Natural killer cell (primary cell): ENCODE measurements around the gene LILRB3. TPM values are rescaled to one million over a fixed set of nuclear protein-coding genes. Genes with fewer than 3 reads are reported as not detected.
"Not testable (repeated sequence)": the region's sequence is repeated elsewhere in the genome, so short reads cannot be mapped to it uniquely, and the experiment has no call there.

Source experiments
- ATAC-seq, 3 donors: fragments of 150-1000 bp in 2 of 3; fragments of 200-7000 bp in 1 of 3; cut with Tn5 transposase; 1 replicate in 1 of 3; 2 replicates in 2 of 3; pipeline ENCODE4 v1.10.0; 2021; ENCODE audit warnings: mild to moderate bottlenecking in 2 of 3, moderate library complexity in 2 of 3
- DNase-seq, 2 donors: peaks; one replicate each; pipeline versions ENCODE4 v3.0.0 to v3.0.0-alpha.2; 2013 to 2021; ENCODE audit warnings: mixed read lengths in 1 of 2
- H3K27ac ChIP-seq: one replicate; pipeline ENCODE4 v1.5.1; 2013; ENCODE audit warnings: mild to moderate bottlenecking, low read length
- H3K27me3 ChIP-seq: one replicate; pipeline ENCODE4 v1.6.1; 2013; ENCODE audit warnings: low read length; ENCODE audit not compliant: control insufficient read depth, insufficient read depth
- H3K36me3 ChIP-seq: one replicate; pipeline ENCODE4 v1.6.1; 2013; ENCODE audit warnings: low read length; ENCODE audit not compliant: control insufficient read depth, insufficient read depth
- H3K4me1 ChIP-seq: one replicate; pipeline ENCODE4 v1.6.1; 2013; ENCODE audit warnings: low read length; ENCODE audit not compliant: control insufficient read depth, insufficient read depth
- H3K4me3 ChIP-seq: one replicate; pipeline ENCODE4 v1.5.1; 2013; ENCODE audit warnings: low read length
- H3K9me3 ChIP-seq: one replicate; pipeline ENCODE4 v1.6.1; 2013; ENCODE audit warnings: low read length; ENCODE audit not compliant: control insufficient read depth, insufficient read depth
- H3K27ac Mint-ChIP-seq, 2 donors: one replicate each; pipeline ENCODE4 v1.8.0; 2022; ENCODE audit warnings: mild to moderate bottlenecking in 2 of 2, mixed read lengths in 2 of 2, moderate library complexity in 1 of 2
- H3K27me3 Mint-ChIP-seq, 2 donors: one replicate each; pipeline ENCODE4 v1.8.0; 2022; ENCODE audit warnings: low read depth in 2 of 2, mixed read lengths in 2 of 2
- H3K36me3 Mint-ChIP-seq: one replicate; pipeline ENCODE4 v1.8.0; 2022; ENCODE audit warnings: mixed read lengths
- H3K4me1 Mint-ChIP-seq, 2 donors: one replicate each; pipeline ENCODE4 v1.8.0; 2022; ENCODE audit warnings: mixed read lengths in 2 of 2
- H3K4me3 Mint-ChIP-seq: one replicate; pipeline ENCODE4 v1.8.0; 2022; ENCODE audit warnings: mild to moderate bottlenecking, moderate library complexity, mixed read lengths
- H3K9me3 Mint-ChIP-seq, 2 donors: one replicate each; pipeline ENCODE4 v1.8.0; 2022; ENCODE audit warnings: mixed read lengths in 2 of 2
- WGBS: methylation state at CpG from one replicate; pipeline ENCODE4 v1.1.7; 2013; ENCODE audit warnings: missing lambda C conversion rate; ENCODE audit not compliant: insufficient coverage; 5-methylcytosine and 5-hydroxymethylcytosine counted together
- intact Hi-C: fragments of 100-400 bp; cut with micrococcal nuclease; formaldehyde crosslinking; loops from one replicate; pipeline ENCODE4 v1.14.2; 2022
- total RNA-seq, 4 donors: library from RNA; stranded (reverse); fragments of 120-200 nt in 1 of 4; gene quantifications; one replicate each; pipeline versions ENCODE4 v1.2.3 to v1.2.4, GENCODE V29; 2013 to 2022
- TF ChIP-seq, protein P1 (sequence below): fragments of 200-600 bp; IDR thresholded peaks from one replicate; pipeline ENCODE4 v1.8.0; 2022; ENCODE audit warnings: antibody characterized with exemption

The LILRB3 gene
- total RNA-seq, 3 donors from 2014 or later (not counting 1 experiment from before 2014, with no cell fraction given): 6.8 to 12.6 (median 12.6) TPM

DNA sequence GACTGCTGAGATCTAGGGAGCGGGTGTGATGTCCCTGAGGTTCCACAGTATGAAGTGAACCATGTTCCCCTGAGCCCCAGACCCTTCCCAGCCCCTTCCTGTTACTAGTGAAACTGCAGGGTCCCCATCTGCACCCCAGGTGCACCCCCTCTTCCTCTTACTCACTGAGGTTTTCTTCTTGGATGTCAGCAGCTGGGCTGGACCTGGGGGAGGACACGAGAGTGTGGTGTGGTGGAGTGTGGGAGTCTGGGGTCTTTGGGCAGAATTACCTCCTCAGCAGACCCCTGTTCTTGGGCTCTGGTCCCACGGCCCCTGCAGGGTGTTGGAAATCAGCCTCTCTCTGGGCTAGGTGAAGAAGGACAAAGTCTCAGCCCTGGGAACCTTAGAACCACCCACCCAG lies 23.1 kb upstream of the LILRB3 start:
- Histone ChIP-seq H3K4me1 (peaks cover 17% of the 10 kb centered on the region), H3K4me3 (no peak overlapping the region), H3K27ac (no peak overlapping the region), H3K27me3 (no peaks in the 10 kb centered on the region), H3K36me3 (no peaks in the 10 kb centered on the region), H3K9me3 (no peaks in the 10 kb centered on the region)
- Mint-ChIP-seq H3K36me3 (no peaks in the 10 kb centered on the region), H3K4me1 (peaks cover 11 to 12% of the 10 kb centered on the region in 2 donors), H3K27ac (no peak overlapping the region), H3K9me3 (no peaks in the 10 kb centered on the region), H3K4me3 (no peak overlapping the region), H3K27me3 (peaks cover 5 to 6% of the 10 kb centered on the region in 2 donors)
- ATAC-seq (no peak), DNase-seq (no peak)
- 54% methylated on average over 3 of the region's 3 CpGs for WGBS
- TF ChIP-seq, protein P1, sequence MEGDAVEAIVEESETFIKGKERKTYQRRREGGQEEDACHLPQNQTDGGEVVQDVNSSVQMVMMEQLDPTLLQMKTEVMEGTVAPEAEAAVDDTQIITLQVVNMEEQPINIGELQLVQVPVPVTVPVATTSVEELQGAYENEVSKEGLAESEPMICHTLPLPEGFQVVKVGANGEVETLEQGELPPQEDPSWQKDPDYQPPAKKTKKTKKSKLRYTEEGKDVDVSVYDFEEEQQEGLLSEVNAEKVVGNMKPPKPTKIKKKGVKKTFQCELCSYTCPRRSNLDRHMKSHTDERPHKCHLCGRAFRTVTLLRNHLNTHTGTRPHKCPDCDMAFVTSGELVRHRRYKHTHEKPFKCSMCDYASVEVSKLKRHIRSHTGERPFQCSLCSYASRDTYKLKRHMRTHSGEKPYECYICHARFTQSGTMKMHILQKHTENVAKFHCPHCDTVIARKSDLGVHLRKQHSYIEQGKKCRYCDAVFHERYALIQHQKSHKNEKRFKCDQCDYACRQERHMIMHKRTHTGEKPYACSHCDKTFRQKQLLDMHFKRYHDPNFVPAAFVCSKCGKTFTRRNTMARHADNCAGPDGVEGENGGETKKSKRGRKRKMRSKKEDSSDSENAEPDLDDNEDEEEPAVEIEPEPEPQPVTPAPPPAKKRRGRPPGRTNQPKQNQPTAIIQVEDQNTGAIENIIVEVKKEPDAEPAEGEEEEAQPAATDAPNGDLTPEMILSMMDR: no peak
- intact Hi-C loops: loop anchor here (2.0 kb wide), 1 partner anchor 23 kb away; the partner anchor contains the start of gene LILRB3

DNA sequence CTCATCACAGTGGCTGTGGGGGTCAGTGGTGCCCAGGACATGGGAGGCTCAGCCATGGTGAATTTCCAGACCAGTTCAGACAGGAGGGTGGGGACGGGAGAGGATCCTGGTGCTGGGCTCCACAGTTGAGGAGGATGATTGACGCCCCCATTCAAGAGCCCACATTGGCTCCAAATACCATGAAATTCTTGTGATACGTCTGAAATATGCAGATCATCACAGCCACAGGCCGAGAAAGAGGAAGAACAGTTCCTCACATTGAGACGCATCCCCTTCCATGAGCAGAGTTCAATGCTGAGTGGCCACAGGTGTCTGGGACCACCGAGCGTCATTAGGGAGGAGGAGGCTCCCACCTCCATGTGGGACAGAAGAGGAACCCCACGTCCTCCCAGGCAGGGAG lies 21.0 kb upstream of the LILRB3 start:
- H3K27ac ChIP-seq, DNase-seq, intact Hi-C loops, H3K4me3 Mint-ChIP-seq, H3K27me3 Mint-ChIP-seq, H3K9me3 Mint-ChIP-seq, H3K4me3 ChIP-seq, H3K9me3 ChIP-seq, H3K36me3 ChIP-seq, H3K27me3 ChIP-seq, H3K27ac Mint-ChIP-seq, H3K36me3 Mint-ChIP-seq, ATAC-seq: not testable (repeated sequence)
- 28% methylated on average over 4 of the region's 8 CpGs for WGBS
- peaks cover 17% of the 10 kb centered on the region for H3K4me1 ChIP-seq
- peaks cover 11 to 12% of the 10 kb centered on the region in 2 donors for H3K4me1 Mint-ChIP-seq

DNA sequence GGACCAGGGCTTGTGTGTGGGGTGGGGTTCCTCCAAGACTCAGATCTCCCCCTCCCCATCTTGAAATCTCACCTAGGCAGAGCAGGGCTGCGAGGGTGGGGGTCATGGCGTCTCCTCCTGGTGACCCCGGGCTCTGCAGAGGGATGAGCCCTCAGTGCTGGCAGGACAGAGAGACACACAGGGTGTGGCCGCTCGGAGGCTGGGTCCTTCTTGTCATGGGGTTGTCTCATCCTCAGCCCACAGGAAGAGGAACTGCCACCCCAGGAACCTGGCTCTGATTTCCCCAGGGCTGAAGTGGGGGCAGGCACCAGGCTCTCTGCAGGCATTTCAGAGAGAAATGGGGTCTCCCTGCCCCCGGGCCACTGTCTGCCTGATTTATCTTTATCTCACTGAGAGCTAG lies 19.8 kb upstream of the LILRB3 start, which contains the start of gene LILRA6:
TSS of gene LILRA6 (minus strand) at position 145 of the 400 bp plus-strand sequence.
- H3K27me3 ChIP-seq, intact Hi-C loops, H3K9me3 Mint-ChIP-seq, H3K4me3 Mint-ChIP-seq, H3K4me1 ChIP-seq, H3K9me3 ChIP-seq, H3K4me1 Mint-ChIP-seq, H3K27ac Mint-ChIP-seq, H3K4me3 ChIP-seq, H3K36me3 ChIP-seq, H3K27ac ChIP-seq, DNase-seq, H3K36me3 Mint-ChIP-seq: not testable (repeated sequence)
- WGBS: 64% methylated on average over 6 of the region's 6 CpGs
- ATAC-seq: peak in 2 of 3 donors; percentile 29 to 59
- H3K27me3 Mint-ChIP-seq: peaks cover 4 to 18% of the 10 kb centered on the region in 2 donors

DNA sequence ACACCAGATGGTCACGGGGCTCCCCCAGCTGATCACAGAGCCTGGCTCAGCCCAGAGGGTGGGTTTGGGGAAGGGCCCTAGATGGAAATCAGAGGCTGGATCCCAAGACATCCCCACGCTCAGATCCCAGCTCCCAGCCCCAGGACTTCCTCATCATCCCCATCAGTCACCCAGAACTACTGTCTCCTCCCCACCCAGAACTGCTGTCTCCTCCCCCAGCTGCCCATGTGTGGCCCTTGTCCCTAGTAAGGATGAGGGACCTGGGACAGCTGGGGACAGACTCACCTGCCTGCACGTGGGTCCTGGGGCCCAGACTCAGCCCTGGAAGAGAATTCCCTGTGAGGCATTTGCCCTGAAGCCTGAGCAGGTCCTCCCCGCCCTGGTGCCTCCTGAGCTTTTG lies 19.4 kb upstream of the LILRB3 start:
- H3K4me1 Mint-ChIP-seq, intact Hi-C loops, H3K36me3 ChIP-seq, H3K9me3 ChIP-seq, H3K4me3 ChIP-seq, H3K27ac Mint-ChIP-seq, DNase-seq, ATAC-seq, H3K27ac ChIP-seq, H3K9me3 Mint-ChIP-seq, H3K4me3 Mint-ChIP-seq, H3K27me3 ChIP-seq, H3K4me1 ChIP-seq, H3K36me3 Mint-ChIP-seq: not testable (repeated sequence)
- H3K27me3 Mint-ChIP-seq: peaks cover 3 to 18% of the 10 kb centered on the region in 2 donors
- 61% methylated on average over 2 of the region's 4 CpGs for WGBS

DNA sequence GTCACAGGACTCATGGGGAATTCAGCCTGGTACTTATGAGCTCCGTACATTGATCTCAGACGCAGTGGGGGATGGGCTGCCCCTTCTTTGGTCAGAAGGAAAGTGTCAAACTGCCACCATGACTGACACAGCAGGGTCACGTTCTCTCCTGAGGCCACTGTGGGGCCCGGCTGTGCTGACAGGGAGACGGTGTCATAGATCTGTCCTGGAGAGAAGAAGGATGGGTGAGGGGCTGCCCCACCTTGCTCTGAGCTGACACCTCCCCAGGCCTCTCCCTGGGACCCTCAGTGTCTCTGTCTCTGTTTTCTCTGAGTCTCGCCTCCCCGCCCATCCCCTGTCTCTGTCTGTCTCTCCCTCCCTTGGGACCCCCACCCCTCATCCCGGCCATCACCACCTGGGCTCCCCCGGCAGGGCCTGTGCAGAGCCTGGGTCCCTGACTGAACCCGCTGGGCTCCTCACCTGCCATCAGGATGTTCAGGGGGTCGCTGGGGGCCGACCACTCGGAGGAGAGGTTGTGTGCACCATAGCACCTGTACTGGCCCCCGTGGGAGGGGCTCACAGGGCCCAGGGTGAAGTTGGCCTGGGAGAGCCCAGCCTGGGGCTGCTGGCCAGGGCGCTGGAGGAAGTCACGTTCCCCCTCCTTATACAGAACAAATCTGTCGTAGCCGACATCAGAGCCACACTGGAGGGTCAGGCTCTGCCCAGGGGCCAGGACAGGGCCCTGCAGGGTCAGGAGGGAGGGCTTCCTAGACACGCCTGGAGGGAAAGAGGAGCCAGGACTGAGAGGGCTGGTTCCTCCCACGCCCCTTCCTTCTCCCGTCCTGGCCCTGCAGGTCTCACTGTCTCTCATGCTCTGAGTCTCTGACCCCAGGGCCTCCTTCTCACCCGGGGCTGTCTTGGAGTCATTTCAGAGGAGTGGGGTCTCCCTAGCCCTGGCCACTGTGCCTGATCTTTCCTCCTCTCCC lies 17.8 kb upstream of the LILRB3 start:
- ATAC-seq, H3K4me3 Mint-ChIP-seq, H3K36me3 Mint-ChIP-seq, H3K27me3 ChIP-seq, H3K4me1 Mint-ChIP-seq, H3K27ac Mint-ChIP-seq, H3K27ac ChIP-seq, H3K4me3 ChIP-seq, DNase-seq, H3K9me3 ChIP-seq, intact Hi-C loops, H3K4me1 ChIP-seq, H3K9me3 Mint-ChIP-seq, H3K36me3 ChIP-seq: not testable (repeated sequence)
- peaks cover 8 to 30% of the 10 kb centered on the region in 2 donors for H3K27me3 Mint-ChIP-seq
- WGBS: 82% methylated on average over 11 of the region's 22 CpGs

DNA sequence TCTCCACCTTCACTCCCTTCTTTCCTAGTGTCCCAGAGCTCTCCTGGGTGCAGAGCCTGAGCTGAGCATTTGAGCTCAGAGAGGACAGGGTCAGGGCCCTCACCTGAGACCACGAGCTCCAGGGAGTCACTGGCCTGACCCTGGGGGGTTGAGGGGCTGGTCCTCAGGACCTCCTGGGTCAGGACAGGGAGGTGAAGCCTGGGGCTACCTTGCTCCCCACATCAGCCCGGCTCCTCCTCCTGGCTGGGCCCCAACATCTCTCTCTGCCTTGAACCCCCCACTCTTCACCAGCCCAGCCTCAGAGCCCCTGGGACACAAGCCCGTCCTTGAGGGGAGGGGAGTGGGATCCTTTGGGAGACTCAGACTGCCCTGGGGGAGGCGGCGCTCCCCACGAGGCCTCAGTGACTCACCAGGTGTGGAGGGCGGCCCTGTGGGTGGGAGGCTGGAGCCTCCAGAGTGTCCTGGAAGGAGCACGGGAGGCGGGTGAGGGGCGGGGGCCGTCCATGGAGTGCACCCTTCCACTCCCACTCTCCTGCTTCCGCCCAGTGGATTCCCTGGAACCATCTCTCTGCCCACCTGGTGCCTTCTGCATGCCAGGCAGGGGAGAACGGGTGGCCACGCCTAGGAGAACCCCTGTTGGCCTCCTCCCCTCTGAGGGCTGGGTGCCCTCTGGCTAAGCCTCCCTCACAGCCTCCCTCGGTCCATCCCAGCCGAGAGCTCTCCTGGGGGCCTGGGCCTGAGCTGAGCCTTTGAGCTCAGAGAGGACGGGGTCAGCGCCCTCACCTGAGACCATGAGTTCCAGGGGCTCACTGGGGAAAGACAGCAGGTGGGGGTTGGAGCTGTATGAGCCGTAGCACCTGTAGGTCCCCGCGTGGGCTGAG lies 16.9 kb upstream of the LILRB3 start:
- H3K9me3 ChIP-seq, H3K36me3 Mint-ChIP-seq, H3K27ac Mint-ChIP-seq, H3K4me3 Mint-ChIP-seq, DNase-seq, H3K36me3 ChIP-seq, H3K9me3 Mint-ChIP-seq, intact Hi-C loops, H3K27ac ChIP-seq, H3K4me1 ChIP-seq, H3K4me3 ChIP-seq, H3K4me1 Mint-ChIP-seq, ATAC-seq: not testable (repeated sequence)
- peaks cover 5 to 39% of the 10 kb centered on the region in 2 donors for H3K27me3 Mint-ChIP-seq
- WGBS: 84% methylated on average over 12 of the region's 21 CpGs
- peaks cover 11% of the 10 kb centered on the region for H3K27me3 ChIP-seq
